Measurements from ENCODE around the gene ADRB1.
A peak's percentile ranks its signal among the peaks of the same experiment; 100 is the strongest.

The ADRB1 gene

GRCh38 chr10:114043532-114044246 is at the start of gene ADRB1:
Gene ADRB1, plus strand, starts transcription at chr10:114043866. Its CDS starts 267 bp downstream, at chr10:114044133.
- peak; percentile 77 for DNase-seq (ENCODE audit: low read depth, low spot score)

- DNase-seq (ENCODE audit: low read depth, low spot score), result no peak
Observed at GRCh38 chr10:113995201-113995600, 48.5 kb upstream of the ADRB1 start.

GRCh38 chr10:113997428-113997827 is 46.2 kb upstream of the ADRB1 start:
- no peak for DNase-seq (ENCODE audit: low read depth, low spot score)

GRCh38 chr10:113999531-113999930 is 44.1 kb upstream of the ADRB1 start:
- DNase-seq (ENCODE audit: low read depth, low spot score), result no peak

- no peak for DNase-seq (ENCODE audit: low read depth, low spot score)
Observed at GRCh38 chr10:114000457-114001010, 43.1 kb upstream of the ADRB1 start.

GRCh38 chr10:114002422-114002821 is 41.2 kb upstream of the ADRB1 start:
- DNase-seq (ENCODE audit: low read depth, low spot score), result no peak

GRCh38 chr10:114003161-114003941 is 40.3 kb upstream of the ADRB1 start:
- DNase-seq (ENCODE audit: low read depth, low spot score), result no peak

GRCh38 chr10:114009281-114009996 is 34.2 kb upstream of the ADRB1 start:
- no peak for DNase-seq (ENCODE audit: low read depth, low spot score)

GRCh38 chr10:114010316-114010715 is 33.4 kb upstream of the ADRB1 start:
- DNase-seq (ENCODE audit: low read depth, low spot score), result no peak

- no peak for DNase-seq (ENCODE audit: low read depth, low spot score)
Observed at GRCh38 chr10:114012650-114013049, 31.0 kb upstream of the ADRB1 start.

GRCh38 chr10:114015708-114016107 is 28.0 kb upstream of the ADRB1 start:
- DNase-seq (ENCODE audit: low read depth, low spot score), result no peak

- DNase-seq (ENCODE audit: low read depth, low spot score), result no peak
Observed at GRCh38 chr10:114017271-114017670, 26.4 kb upstream of the ADRB1 start.

- no peak for DNase-seq (ENCODE audit: low read depth, low spot score)
Observed at GRCh38 chr10:114017873-114018272, 25.8 kb upstream of the ADRB1 start.

GRCh38 chr10:114019226-114019625 is 24.4 kb upstream of the ADRB1 start:
- no peak for DNase-seq (ENCODE audit: low read depth, low spot score)

- DNase-seq (ENCODE audit: low read depth, low spot score), result no peak
Observed at GRCh38 chr10:114021154-114021553, 22.5 kb upstream of the ADRB1 start.

- no peak for DNase-seq (ENCODE audit: low read depth, low spot score)
Observed at GRCh38 chr10:114021717-114022680, 21.7 kb upstream of the ADRB1 start.

GRCh38 chr10:114022766-114023597 is 20.7 kb upstream of the ADRB1 start:
- DNase-seq (ENCODE audit: low read depth, low spot score), result no peak

- DNase-seq (ENCODE audit: low read depth, low spot score), result no peak
Observed at GRCh38 chr10:114024876-114025610, 18.6 kb upstream of the ADRB1 start.

GRCh38 chr10:114025611-114026130 is 18.0 kb upstream of the ADRB1 start:
- no peak for DNase-seq (ENCODE audit: low read depth, low spot score)

Measured in astrocyte of the hippocampus (primary cell).